Mononuclear cell (primary cell): ENCODE data around the gene CHMP3. TPM values are rescaled to one million over a fixed set of nuclear protein-coding genes. Genes with fewer than 3 reads are reported as not detected.
"Not testable (repeated sequence)": the region's sequence is repeated elsewhere in the genome, so short reads cannot be mapped to it uniquely, and the experiment has no call there.

Experiments used
- H3K27me3 ChIP-seq: 2 replicates; pipeline ENCODE4 v1.6.0; 2011; ENCODE audit warnings: low read length, control low read depth; ENCODE audit not compliant: insufficient read depth
- H3K4me1 ChIP-seq: 2 replicates; pipeline ENCODE4 v1.5.1; 2011; ENCODE audit warnings: mild to moderate bottlenecking, low read length, control low read depth; ENCODE audit not compliant: insufficient read depth
- H3K4me3 ChIP-seq: 2 replicates; pipeline ENCODE4 v1.5.1; 2011; ENCODE audit warnings: mild to moderate bottlenecking, low read length, moderate library complexity
- H3K9me3 ChIP-seq: 2 replicates; pipeline ENCODE4 v1.5.1; 2011; ENCODE audit warnings: low read depth, mild to moderate bottlenecking, control low read depth, low read length
- total RNA-seq: library from RNA; depleted of rRNA; stranded (reverse); fragments of >200 nt; gene quantifications from one replicate; pipeline ENCODE4 v1.2.3, GENCODE V29; 2012

Gene CHMP3
- total RNA-seq, 1 donor, result 57.7 TPM

GRCh38 chr2:86500325-86501083, 62.7 kb downstream of the CHMP3 start:
- no peaks in the 10 kb centered on the region for H3K27me3 ChIP-seq
- peaks cover 12% of the 10 kb centered on the region for H3K9me3 ChIP-seq
- H3K4me3 ChIP-seq, result no peak overlapping the region
- no peaks in the 10 kb centered on the region for H3K4me1 ChIP-seq

DNA sequence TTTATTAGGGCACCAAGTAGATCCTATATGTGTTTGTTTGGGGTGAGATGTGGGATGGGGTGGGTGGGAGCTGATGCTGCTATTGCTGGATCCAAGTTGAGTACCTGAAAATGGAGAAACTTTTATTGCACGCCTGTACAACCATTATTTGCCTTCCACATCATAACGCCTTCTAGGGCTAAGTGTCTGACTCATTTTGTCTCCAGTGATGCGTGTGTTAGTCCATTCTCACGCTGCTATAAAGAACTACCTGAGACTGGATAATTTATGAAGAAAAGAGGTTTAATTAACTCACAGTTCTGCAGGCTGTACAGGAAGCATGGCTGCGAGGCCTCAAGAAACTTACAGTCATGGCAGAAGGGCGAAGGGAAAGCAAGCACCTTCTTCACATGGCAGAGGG, 63.9 kb downstream of the CHMP3 start:
- H3K4me3 ChIP-seq, result no peak overlapping the region
- peaks cover 12% of the 10 kb centered on the region for H3K9me3 ChIP-seq
- H3K27me3 ChIP-seq, result no peaks in the 10 kb centered on the region
- H3K4me1 ChIP-seq, result no peaks in the 10 kb centered on the region

GRCh38 chr2:86498468-86499260, 64.6 kb downstream of the CHMP3 start:
- Histone ChIP-seq H3K27me3 (no peaks in the 10 kb centered on the region), H3K9me3 (peaks cover 12% of the 10 kb centered on the region), H3K4me3 (no peak overlapping the region), H3K4me1 (no peaks in the 10 kb centered on the region)

DNA sequence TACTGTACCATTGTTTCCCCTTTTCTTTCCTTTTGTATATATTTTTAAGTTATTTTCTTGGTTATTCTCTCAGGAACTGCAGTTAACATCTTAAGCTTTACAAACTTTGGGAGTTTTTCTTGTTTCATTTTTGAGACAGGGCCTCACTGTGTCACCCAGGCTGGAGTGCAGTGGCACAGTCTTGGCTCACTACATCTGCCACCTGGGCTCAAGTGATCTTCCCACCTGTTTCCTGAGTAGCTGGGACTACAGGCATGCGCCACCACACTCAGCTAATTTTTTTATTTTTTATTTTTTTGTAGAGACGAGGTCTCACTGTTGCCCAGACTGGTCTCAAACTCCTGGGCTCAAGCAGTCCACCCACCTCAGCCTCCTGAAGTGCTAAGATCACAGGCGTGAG, 66.9 kb downstream of the CHMP3 start:
- not testable (repeated sequence) for H3K4me3 ChIP-seq, H3K4me1 ChIP-seq, H3K9me3 ChIP-seq, H3K27me3 ChIP-seq

GRCh38 chr2:86492048-86492453, 71.2 kb downstream of the CHMP3 start:
- no peak overlapping the region for H3K4me3 ChIP-seq
- no peaks in the 10 kb centered on the region for H3K4me1 ChIP-seq
- H3K9me3 ChIP-seq, result no peaks in the 10 kb centered on the region
- H3K27me3 ChIP-seq, result no peaks in the 10 kb centered on the region

DNA sequence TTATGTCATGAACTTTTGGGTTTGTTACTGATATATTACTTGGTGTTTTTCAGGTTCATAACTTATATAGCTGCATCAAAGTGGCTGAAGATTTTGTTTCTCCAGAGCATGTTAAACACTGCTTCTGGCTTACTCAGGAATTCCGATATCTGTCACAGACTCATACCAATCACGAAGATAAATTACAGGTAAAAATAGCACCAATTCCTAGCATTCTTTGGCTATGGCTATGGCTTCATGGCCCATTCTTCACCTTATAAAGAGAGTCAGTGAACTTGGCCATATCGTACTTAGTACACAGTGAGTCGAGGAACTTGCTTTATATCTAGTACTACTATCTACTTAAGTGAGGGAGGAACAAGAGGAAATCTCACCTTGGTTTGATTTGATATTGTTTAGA, 72.2 kb downstream of the CHMP3 start:
- Histone ChIP-seq H3K4me1 (no peaks in the 10 kb centered on the region), H3K4me3 (no peak overlapping the region), H3K9me3 (no peaks in the 10 kb centered on the region), H3K27me3 (no peaks in the 10 kb centered on the region)

GRCh38 chr2:86490245-86490644, 73.0 kb downstream of the CHMP3 start:
- H3K27me3 ChIP-seq, result no peaks in the 10 kb centered on the region
- H3K9me3 ChIP-seq, result no peaks in the 10 kb centered on the region
- no peaks in the 10 kb centered on the region for H3K4me1 ChIP-seq
- H3K4me3 ChIP-seq, result no peak overlapping the region

GRCh38 chr2:86489542-86489941, 73.7 kb downstream of the CHMP3 start:
- H3K4me1 ChIP-seq, result no peaks in the 10 kb centered on the region
- H3K27me3 ChIP-seq, result no peaks in the 10 kb centered on the region

DNA sequence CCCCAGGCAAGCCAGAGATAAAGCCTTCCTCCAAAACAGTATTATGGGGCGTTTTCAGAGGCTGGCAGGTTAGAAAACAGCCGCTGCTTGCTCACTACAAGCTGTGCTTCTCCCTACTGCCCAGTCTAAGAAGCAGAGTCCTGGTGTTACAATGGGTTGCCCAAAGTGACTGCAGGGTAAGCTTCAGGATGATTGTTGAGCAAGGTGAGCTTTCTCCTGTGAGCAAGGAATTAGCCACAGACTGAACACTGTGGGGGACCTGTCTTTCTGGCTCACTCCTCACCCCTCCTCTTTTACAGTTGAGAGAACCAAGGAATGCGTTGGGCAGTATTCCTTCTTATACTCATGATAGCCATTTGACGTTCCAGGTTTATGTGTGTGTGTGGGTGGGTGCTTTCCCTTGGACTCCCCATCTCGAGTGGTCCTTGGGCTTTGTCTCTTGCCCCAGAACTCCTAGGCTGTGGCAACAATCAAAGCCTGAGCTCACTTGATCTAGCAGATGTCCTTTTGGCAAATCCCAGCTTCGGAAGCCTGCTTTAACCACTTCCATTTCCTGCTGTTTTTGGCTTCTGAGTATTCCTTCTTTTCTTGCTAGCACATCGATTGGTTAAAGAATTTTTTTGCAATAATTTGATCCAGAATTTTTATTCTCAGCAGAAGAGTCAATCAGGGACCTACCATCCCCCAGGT, 74.5 kb downstream of the CHMP3 start:
- no peaks in the 10 kb centered on the region for H3K4me1 ChIP-seq
- no peaks in the 10 kb centered on the region for H3K9me3 ChIP-seq
- H3K27me3 ChIP-seq, result no peaks in the 10 kb centered on the region
- H3K4me3 ChIP-seq, result no peak overlapping the region

More at GRCh38 chr2:86489542-86489941, 73.7 kb downstream of the CHMP3 start:
- no peaks in the 10 kb centered on the region for H3K9me3 ChIP-seq
- H3K4me3 ChIP-seq, result no peak overlapping the region

DNA sequence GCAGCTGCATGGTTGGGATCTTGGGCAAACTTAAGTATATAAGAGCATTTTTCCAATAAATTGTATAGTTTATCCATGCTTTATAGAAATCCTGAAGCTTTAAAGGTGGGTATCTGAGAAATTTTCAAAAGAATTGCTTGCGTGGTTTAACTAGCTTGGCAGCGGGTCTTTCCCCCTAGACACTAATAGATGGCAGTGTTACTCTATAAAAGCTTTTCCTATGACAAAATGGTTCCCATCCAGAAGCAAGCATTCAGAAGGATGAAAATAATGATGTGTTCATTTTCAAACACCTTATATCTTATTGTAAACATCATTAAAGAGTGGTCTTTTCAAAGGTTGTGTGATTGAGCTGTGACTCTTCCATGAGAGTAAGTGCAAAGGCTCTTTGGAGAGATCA, 76.2 kb downstream of the CHMP3 start:
- no peaks in the 10 kb centered on the region for H3K9me3 ChIP-seq
- H3K4me3 ChIP-seq, result no peak overlapping the region
- no peaks in the 10 kb centered on the region for H3K27me3 ChIP-seq
- H3K4me1 ChIP-seq, result no peaks in the 10 kb centered on the region

DNA sequence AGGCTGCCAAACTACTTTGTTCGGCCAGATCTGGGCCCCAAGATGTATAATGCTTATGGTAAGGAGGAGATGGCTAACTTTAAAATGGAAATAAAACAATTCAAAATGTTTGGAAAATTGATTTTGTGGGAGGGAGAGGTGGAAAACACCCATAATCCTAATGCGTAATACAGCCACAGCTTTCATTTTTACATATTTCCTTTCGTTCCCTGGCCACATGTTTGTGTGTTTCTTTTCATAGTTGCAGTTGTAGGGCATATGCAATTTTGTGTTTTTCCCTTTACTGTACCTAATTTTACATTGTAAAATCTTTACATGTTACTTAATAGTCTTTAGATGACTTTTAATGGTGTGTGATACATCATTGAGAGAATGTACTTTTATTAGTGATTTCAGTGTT, 77.4 kb downstream of the CHMP3 start:
- Histone ChIP-seq H3K4me1 (no peaks in the 10 kb centered on the region), H3K27me3 (no peaks in the 10 kb centered on the region), H3K9me3 (no peaks in the 10 kb centered on the region), H3K4me3 (no peak overlapping the region)

DNA sequence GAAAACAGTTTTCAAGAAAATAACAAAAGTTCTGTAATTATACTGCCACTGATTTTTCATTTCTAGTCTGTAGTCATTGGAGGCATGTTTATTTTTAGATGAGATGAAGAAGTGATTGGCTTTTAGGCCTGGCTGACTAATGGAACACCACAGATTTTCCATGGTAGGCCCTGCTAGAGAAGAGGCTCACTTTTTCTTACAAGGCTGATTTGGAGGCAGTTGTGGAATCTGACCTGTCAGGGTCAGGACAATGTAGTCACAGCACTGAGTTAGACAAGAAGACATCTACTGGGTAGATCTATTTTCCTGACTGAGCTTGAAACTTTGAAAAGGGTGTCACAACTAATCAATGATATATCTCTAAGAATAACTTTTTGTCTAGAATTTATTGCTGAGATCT, 78.1 kb downstream of the CHMP3 start:
- H3K27me3 ChIP-seq, result no peaks in the 10 kb centered on the region
- no peaks in the 10 kb centered on the region for H3K4me1 ChIP-seq
- no peaks in the 10 kb centered on the region for H3K9me3 ChIP-seq
- H3K4me3 ChIP-seq, result no peak overlapping the region

GRCh38 chr2:86484385-86484784, 78.9 kb downstream of the CHMP3 start:
- H3K4me1 ChIP-seq, result no peaks in the 10 kb centered on the region
- H3K9me3 ChIP-seq, result no peaks in the 10 kb centered on the region
- H3K27me3 ChIP-seq, result no peaks in the 10 kb centered on the region
- no peak overlapping the region for H3K4me3 ChIP-seq

DNA sequence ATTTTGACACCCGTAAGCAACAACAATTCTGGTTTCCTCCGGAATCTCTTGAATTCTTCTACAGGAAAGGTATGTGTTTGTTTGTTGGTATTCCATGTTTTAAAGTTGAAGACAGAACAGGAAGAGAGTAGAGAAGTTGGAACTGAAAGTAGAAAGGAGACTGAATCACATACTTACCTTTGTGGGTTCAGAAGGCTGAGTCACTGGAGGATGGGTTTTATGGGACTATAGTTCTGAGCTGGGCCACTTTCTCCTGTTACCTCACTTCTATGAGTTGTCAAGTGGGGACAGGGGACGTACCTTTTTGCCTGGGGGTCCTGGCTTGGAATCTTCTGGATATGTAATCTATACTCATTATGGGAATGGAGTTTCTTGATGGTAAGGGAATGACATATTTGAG, 81.2 kb downstream of the CHMP3 start:
- Histone ChIP-seq H3K4me1 (no peaks in the 10 kb centered on the region), H3K9me3 (no peaks in the 10 kb centered on the region), H3K27me3 (no peaks in the 10 kb centered on the region), H3K4me3 (no peak overlapping the region)

DNA sequence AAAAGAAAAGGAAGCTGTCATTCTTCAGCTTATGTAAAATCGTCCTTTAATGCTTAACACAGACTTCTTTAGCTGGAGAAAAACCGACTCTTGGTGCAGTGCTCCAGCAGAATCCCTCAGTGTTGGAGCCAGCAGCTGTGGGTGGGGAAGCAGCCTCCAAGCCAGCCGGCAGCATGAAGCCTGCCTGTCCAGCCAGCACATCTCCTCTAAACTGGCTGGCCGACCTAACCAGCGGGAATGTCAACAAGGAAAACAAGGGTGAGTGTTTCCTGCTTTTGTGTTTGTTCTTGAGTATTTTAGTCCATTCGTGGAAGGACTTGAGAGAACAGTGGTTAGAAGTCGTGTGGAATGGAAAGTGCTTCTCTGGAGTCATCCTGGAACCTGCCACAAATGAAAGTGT, 83.1 kb downstream of the CHMP3 start:
- Histone ChIP-seq H3K4me3 (no peak overlapping the region), H3K9me3 (no peaks in the 10 kb centered on the region), H3K27me3 (no peaks in the 10 kb centered on the region), H3K4me1 (no peaks in the 10 kb centered on the region)
